HCT116 (cell line): ENCODE measurements around the gene CTTN. TPM values are rescaled to one million over a fixed set of nuclear protein-coding genes. Genes with fewer than 3 reads are reported as not detected.

Experiments used
- ATAC-seq: fragments of 200-7000 bp; cut with Tn5 transposase; 2 replicates; pipeline ENCODE4 v1.9.1; 2020; ENCODE audit warnings: mild to moderate bottlenecking, moderate library complexity
- BruUV-seq: library from RNA; stranded (reverse); fragments of 400-500 nt; replicated peaks from 2 replicates; lab custom pipeline; 2021; lab: Mats Ljungman, UMichigan
- CTCF ChIA-PET: fragments of 300-600 bp; sonication (Branson Sonifier 250); formaldehyde crosslinking; loops from one replicate; lab custom pipeline; 2021; ENCODE audit warnings: antibody characterized with exemption; lab: Charles Lee
- POLR2A ChIA-PET: fragments of 300-600, 350-600 bp; sonication (Branson Sonifier 250); formaldehyde crosslinking; loops from one replicate; lab custom pipeline; 2021; ENCODE audit warnings: antibody characterized with exemption; lab: Charles Lee
- RAD21 ChIA-PET, 2 experiments: fragments of 300-600 bp; sonication (Branson Sonifier 250); formaldehyde crosslinking; loops; one replicate each; lab custom pipeline; 2023; ENCODE audit warnings: low total read pairs in 2 of 2; ENCODE audit not compliant: uncharacterized antibody in 2 of 2, unreplicated experiment in 2 of 2, low non-redundant PET in 1 of 2; lab: Charles Lee
- DNase-seq: peaks from one replicate; pipeline ENCODE4 v3.0.0-alpha.2; 2010; ENCODE audit warnings: low read depth, low spot score
- H2AFZ ChIP-seq: fragments of 200-600 bp; shearing (Covaris generic), sonication (generic); 2 replicates; pipeline ENCODE4 v1.6.1; 2017; ENCODE audit warnings: low read depth, mixed run types, mixed read lengths, antibody characterized with exemption, low read length; ENCODE audit not compliant: poor library complexity, severe bottlenecking
- H3K27ac ChIP-seq: 2 replicates; pipeline ENCODE4 v1.5.1; 2012; ENCODE audit warnings: low read depth, low read length
- H3K27me3 ChIP-seq: fragments of 200-600 bp; sonication (generic); 2 replicates; pipeline ENCODE4 v1.6.1; 2016; ENCODE audit warnings: mixed run types, low read length, mixed read lengths; ENCODE audit not compliant: insufficient read depth
- H3K36me3 ChIP-seq, 2 experiments: fragments of 200-500 bp in 1 of 2; fragments of 200-600 bp in 1 of 2; sonication (Bioruptor generic) in 1 of 2; sonication (generic) in 1 of 2; 2 replicates each; pipeline versions ENCODE4 v1.5.1 to v1.6.1; 2014 to 2016; ENCODE audit warnings: low read length in 2 of 2, inconsistent platforms in 1 of 2, mixed read lengths in 1 of 2, mixed run types in 1 of 2; ENCODE audit not compliant: insufficient read depth in 2 of 2, control insufficient read depth in 1 of 2
- H3K4me1 ChIP-seq, 2 experiments: fragments of 200-600 bp in 1 of 2; sonication (generic) in 1 of 2; 2 replicates each; pipeline versions ENCODE4 v1.5.1 to v1.6.1; 2012 to 2017; ENCODE audit warnings: low read length in 2 of 2, inconsistent platforms in 1 of 2, mild to moderate bottlenecking in 1 of 2, mixed read lengths in 1 of 2, mixed run types in 1 of 2, moderate library complexity in 1 of 2; ENCODE audit not compliant: insufficient read depth in 2 of 2, control insufficient read depth in 1 of 2
- H3K4me2 ChIP-seq: fragments of 200-600 bp; sonication (generic); 2 replicates; pipeline ENCODE4 v1.6.1; 2017; ENCODE audit warnings: mixed run types, low read length, mixed read lengths
- H3K4me3 ChIP-seq, 2 experiments: fragments of 200-600 bp in 1 of 2; sonication (generic) in 1 of 2; replicated peaks in 1 of 2; 2 replicates each; pipeline ENCODE4 v1.5.1; 2011 to 2016; ENCODE audit warnings: low read length in 2 of 2, control low read depth in 1 of 2, low read depth in 1 of 2, mild to moderate bottlenecking in 1 of 2, mixed read lengths in 1 of 2, mixed run types in 1 of 2
- H3K79me2 ChIP-seq: fragments of 200-600 bp; sonication (generic); 2 replicates; pipeline ENCODE4 v1.6.1; 2017; ENCODE audit warnings: mild to moderate bottlenecking, mixed run types, low read length, moderate library complexity, mixed read lengths; ENCODE audit not compliant: insufficient read depth
- H3K9ac ChIP-seq: fragments of 200-600 bp; sonication (generic); 2 replicates; pipeline ENCODE4 v1.6.1; 2016; ENCODE audit warnings: low read length, mixed read lengths
- H3K9me2 ChIP-seq: fragments of 200-600 bp; sonication (generic), shearing (Covaris generic); 2 replicates; pipeline ENCODE4 v1.6.1; 2017; ENCODE audit warnings: mixed run types, mild to moderate bottlenecking, moderate library complexity; ENCODE audit not compliant: insufficient read depth
- H3K9me3 ChIP-seq, 2 experiments: fragments of 200-500 bp in 1 of 2; fragments of 200-600 bp in 1 of 2; sonication (Bioruptor generic) in 1 of 2; sonication (generic) in 1 of 2; 2 replicates each; pipeline ENCODE4 v1.6.1; 2014 to 2017; ENCODE audit warnings: low read length in 2 of 2, mixed read lengths in 2 of 2, inconsistent platforms in 1 of 2, low read depth in 1 of 2, mild to moderate bottlenecking in 1 of 2, mixed run types in 1 of 2, moderate library complexity in 1 of 2; ENCODE audit not compliant: control insufficient read depth in 1 of 2, insufficient read depth in 1 of 2
- H4K20me1 ChIP-seq: fragments of 200-600 bp; sonication (generic), shearing (Covaris generic); 2 replicates; pipeline ENCODE4 v1.6.1; 2017; ENCODE audit warnings: mixed run types, mild to moderate bottlenecking, moderate library complexity; ENCODE audit not compliant: insufficient read depth
- CBX3 ChIP-seq: IDR thresholded peaks from 2 replicates; pipeline ENCODE4 v1.6.1; 2012; ENCODE audit warnings: low read depth
- CEBPB ChIP-seq: IDR thresholded peaks from 2 replicates; pipeline ENCODE4 v1.6.1; 2012; ENCODE audit warnings: low read depth
- ELF1 ChIP-seq: IDR thresholded peaks from 2 replicates; pipeline ENCODE4 v1.6.1; 2012; ENCODE audit warnings: low read depth, borderline replicate concordance
- FOSL1 ChIP-seq: IDR thresholded peaks from 2 replicates; pipeline ENCODE4 v1.6.1; 2012; ENCODE audit warnings: low read depth
- JUND ChIP-seq: IDR thresholded peaks from 2 replicates; pipeline ENCODE4 v1.6.1; 2012
- POLR2AphosphoS5 ChIP-seq: IDR thresholded peaks from 2 replicates; pipeline ENCODE4 v1.6.1; 2011; ENCODE audit warnings: mild to moderate bottlenecking, low read depth, low read length, moderate library complexity
- RAD21 ChIP-seq: IDR thresholded peaks from 2 replicates; pipeline ENCODE4 v1.6.1; 2012; ENCODE audit warnings: low read depth, mild to moderate bottlenecking
- SRF ChIP-seq: IDR thresholded peaks from 2 replicates; pipeline ENCODE4 v1.6.1; 2012; ENCODE audit warnings: low read depth
- ZFX ChIP-seq: fragments of 450-650 bp; IDR thresholded peaks from 2 replicates; pipeline ENCODE4 v1.6.1; 2017
- intact Hi-C: fragments of 100-400 bp; cut with micrococcal nuclease; formaldehyde crosslinking; loops from 2 replicates; pipeline ENCODE4 v1.10.0; 2022
- total RNA-seq: library from RNA; stranded (reverse); gene quantifications from one replicate; pipeline ENCODE4 v1.2.1, GENCODE V29; 2021; ENCODE audit not compliant: unreplicated experiment
- TF ChIP-seq, protein P1 (sequence below), 3 experiments: fragments of 200-600 bp in 1 of 3; sonication (generic) in 1 of 3; IDR thresholded peaks in 2 of 3; conservative IDR thresholded peaks in 1 of 3; 2 replicates each; pipeline ENCODE4 v1.5.1; 2012 to 2017; ENCODE audit warnings: low read depth in 2 of 3, low read length in 2 of 3, antibody characterized with exemption in 1 of 3, borderline replicate concordance in 1 of 3, control low read depth in 1 of 3, mild to moderate bottlenecking in 1 of 3, mixed read lengths in 1 of 3, mixed run types in 1 of 3, moderate library complexity in 1 of 3; ENCODE audit not compliant: insufficient read depth in 1 of 3
- TF ChIP-seq, protein P2 (sequence below): IDR thresholded peaks from 2 replicates; pipeline ENCODE4 v1.6.1; 2012

CTTN gene
- total RNA-seq, 1 experiment from 2014 or later: 249 TPM

DNA sequence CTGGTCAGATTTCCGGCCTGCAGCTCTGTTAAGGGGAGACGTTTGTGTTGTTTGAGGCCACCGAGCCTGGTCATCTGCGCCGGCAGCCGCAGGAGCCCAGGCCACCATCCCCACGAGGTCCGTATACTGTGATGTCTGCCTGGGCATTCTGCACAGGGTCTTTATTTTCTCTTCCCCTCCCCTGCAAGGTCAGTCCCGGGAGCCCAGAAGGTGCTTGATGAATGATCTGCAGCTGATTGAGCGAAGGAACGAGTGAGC, 45.4 kb downstream of the CTTN start:
- Histone ChIP-seq H3K9me3 (peaks cover 0 to 4% of the 10 kb centered on the region in 2 experiments; a peak in 1 of 4 replicates), H3K4me3 (no peak overlapping the region), H2AFZ (no peak overlapping the region), H3K4me1 (no peaks in the 10 kb centered on the region), H3K36me3 (peaks cover 0 to 2% of the 10 kb centered on the region in 2 experiments; a peak in 1 of 4 replicates), H3K27ac (no peak overlapping the region), H3K9me2 (no peaks in the 10 kb centered on the region), H3K27me3 (no peaks in the 10 kb centered on the region), H3K9ac (no peak overlapping the region), H3K4me2 (no peak overlapping the region), H3K79me2 (no peaks in the 10 kb centered on the region), H4K20me1 (no peaks in the 10 kb centered on the region)
- ChIA-PET POLR2A (no interaction called here), CTCF (no interaction called here), RAD21 (no interaction called here)
- no TSS peak for BruUV-seq
- intact Hi-C loops: no loop called here
- TF ChIP-seq, protein P1, sequence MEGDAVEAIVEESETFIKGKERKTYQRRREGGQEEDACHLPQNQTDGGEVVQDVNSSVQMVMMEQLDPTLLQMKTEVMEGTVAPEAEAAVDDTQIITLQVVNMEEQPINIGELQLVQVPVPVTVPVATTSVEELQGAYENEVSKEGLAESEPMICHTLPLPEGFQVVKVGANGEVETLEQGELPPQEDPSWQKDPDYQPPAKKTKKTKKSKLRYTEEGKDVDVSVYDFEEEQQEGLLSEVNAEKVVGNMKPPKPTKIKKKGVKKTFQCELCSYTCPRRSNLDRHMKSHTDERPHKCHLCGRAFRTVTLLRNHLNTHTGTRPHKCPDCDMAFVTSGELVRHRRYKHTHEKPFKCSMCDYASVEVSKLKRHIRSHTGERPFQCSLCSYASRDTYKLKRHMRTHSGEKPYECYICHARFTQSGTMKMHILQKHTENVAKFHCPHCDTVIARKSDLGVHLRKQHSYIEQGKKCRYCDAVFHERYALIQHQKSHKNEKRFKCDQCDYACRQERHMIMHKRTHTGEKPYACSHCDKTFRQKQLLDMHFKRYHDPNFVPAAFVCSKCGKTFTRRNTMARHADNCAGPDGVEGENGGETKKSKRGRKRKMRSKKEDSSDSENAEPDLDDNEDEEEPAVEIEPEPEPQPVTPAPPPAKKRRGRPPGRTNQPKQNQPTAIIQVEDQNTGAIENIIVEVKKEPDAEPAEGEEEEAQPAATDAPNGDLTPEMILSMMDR (IDR thresholded peaks at IDR 0.05 in 2 of 3, conservative IDR thresholded peaks at IDR 0.05 in 1 of 3; ENCODE audit: borderline replicate concordance in 1 of 3, insufficient read depth in 1 of 3, low read depth in 2 of 3, low read length in 2 of 3): no peak
- TF ChIP-seq SRF: no peak
- TF ChIP-seq ELF1: no peak
- TF ChIP-seq CEBPB: no peak
- TF ChIP-seq FOSL1: no peak
- DNase-seq (no peak), ATAC-seq (no peak; the same call in 1 of the 2 replicates)

DNA sequence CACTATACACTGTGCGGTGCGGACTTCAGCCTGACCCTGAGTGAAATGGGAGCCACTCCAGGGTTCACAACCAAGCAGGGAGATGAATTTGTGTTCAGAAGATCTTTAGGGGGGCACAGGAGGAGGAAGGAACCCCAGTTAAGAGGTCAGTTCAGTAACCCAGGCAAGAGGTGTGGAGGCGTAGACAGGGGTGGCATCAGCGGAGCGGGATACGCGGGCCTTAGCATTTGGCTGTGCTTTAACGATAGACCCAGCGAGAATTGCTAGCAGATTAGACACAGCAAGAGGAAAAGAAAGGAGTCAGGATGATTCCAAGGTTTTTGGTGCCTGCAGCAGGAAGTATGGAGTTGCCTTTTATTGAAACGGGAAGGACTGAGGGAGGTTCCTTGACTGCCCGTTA, 46.8 kb downstream of the CTTN start:
- DNase-seq: no peak
- no TSS peak for BruUV-seq
- intact Hi-C loops: no loop called here
- H3K36me3 ChIP-seq: peaks cover 0 to 2% of the 10 kb centered on the region in 2 experiments; a peak in 1 of 4 replicates
- no peaks in the 10 kb centered on the region for H3K9me2 ChIP-seq
- H3K4me2 ChIP-seq: no peak overlapping the region
- no peak for TF ChIP-seq JUND
- TF ChIP-seq POLR2AphosphoS5: no peak
- TF ChIP-seq ZFX: no peak
- TF ChIP-seq RAD21: no peak
- no peak for TF ChIP-seq SRF
- no peak for TF ChIP-seq CBX3
- TF ChIP-seq, protein P2, sequence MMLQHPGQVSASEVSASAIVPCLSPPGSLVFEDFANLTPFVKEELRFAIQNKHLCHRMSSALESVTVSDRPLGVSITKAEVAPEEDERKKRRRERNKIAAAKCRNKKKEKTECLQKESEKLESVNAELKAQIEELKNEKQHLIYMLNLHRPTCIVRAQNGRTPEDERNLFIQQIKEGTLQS: no peak
- ChIA-PET CTCF (no interaction called here), RAD21 (no interaction called here), POLR2A (no interaction called here)
- H3K27ac ChIP-seq: no peak overlapping the region
- H4K20me1 ChIP-seq: no peaks in the 10 kb centered on the region
- no peaks in the 10 kb centered on the region for H3K27me3 ChIP-seq
- no peaks in the 10 kb centered on the region for H3K79me2 ChIP-seq
- H3K9ac ChIP-seq: no peak overlapping the region
- H3K9me3 ChIP-seq: peaks cover 0 to 17% of the 10 kb centered on the region in 2 experiments; a peak in 1 of 4 replicates
- no peak for ATAC-seq
- no peak overlapping the region for H2AFZ ChIP-seq
- H3K4me1 ChIP-seq: no peaks in the 10 kb centered on the region
- no peak overlapping the region for H3K4me3 ChIP-seq
